ENCODE measurements around the gene FBXO42. TPM values are rescaled to one million over a fixed set of nuclear protein-coding genes. Genes with fewer than 3 reads are reported as not detected.

The FBXO42 gene
- total and polyA plus RNA-seq, 2 of the 13 experiments (the other 11 are each of a cell fraction or from before 2014, with no cell fraction given) = 7.6 to 17.5 TPM

- no peak for TF ChIP-seq THAP9 (CRISPR knock-in tag; IDR thresholded peaks at IDR 0.05; ENCODE audit: borderline replicate concordance)
- no peak for TF ChIP-seq BRD4 (CRISPR knock-in tag; IDR thresholded peaks at IDR 0.05)
- TF ChIP-seq NKX3-1 (CRISPR knock-in tag; IDR thresholded peaks at IDR 0.05) = peak; percentile 1; the same call in 1 of the 2 replicates
- no peak for TF ChIP-seq SP1 (IDR thresholded peaks at IDR 0.05)
- no peak for TF ChIP-seq SP1 (CRISPR knock-in tag; IDR thresholded peaks at IDR 0.05)
- 0 out of 2 replicates have a peak, but pooled peaks have one; percentile 62 for TF ChIP-seq ZNF670 (CRISPR knock-in tag; IDR thresholded peaks at IDR 0.05; ENCODE audit: borderline replicate concordance)
- TF ChIP-seq HNRNPL (IDR thresholded peaks at IDR 0.05; ENCODE audit: low read depth, low read length) = no peak
- no peak for TF ChIP-seq ZNF382 (CRISPR knock-in tag; IDR thresholded peaks at IDR 0.05; ENCODE audit: borderline replicate concordance)
- no peak for TF ChIP-seq ZBTB33 (CRISPR knock-in tag; IDR thresholded peaks at IDR 0.05)
- no peak for TF ChIP-seq RCOR2 (CRISPR knock-in tag; IDR thresholded peaks at IDR 0.05)
- no peak for TF ChIP-seq ZNF704 (CRISPR knock-in tag; IDR thresholded peaks at IDR 0.05; ENCODE audit: borderline replicate concordance)
- TF ChIP-seq KLF9 (CRISPR knock-in tag; IDR thresholded peaks at IDR 0.05; ENCODE audit: low read depth) = no peak
- TF ChIP-seq REPIN1 (CRISPR knock-in tag; IDR thresholded peaks at IDR 0.05; ENCODE audit: borderline replicate concordance, low read depth) = 0 out of 2 replicates have a peak, but pooled peaks have one; percentile 9
- TF ChIP-seq ZNF749 (CRISPR knock-in tag; IDR thresholded peaks at IDR 0.05; ENCODE audit: borderline replicate concordance) = no peak
- no peak for TF ChIP-seq SAP130 (CRISPR knock-in tag; IDR thresholded peaks at IDR 0.05; ENCODE audit: low read depth)
- no peak for TF ChIP-seq ZNF142 (CRISPR knock-in tag; IDR thresholded peaks at IDR 0.05)
- TF ChIP-seq NCOA1 (CRISPR knock-in tag; IDR thresholded peaks at IDR 0.05) = peak; percentile 35; the same call in 1 of the 2 replicates
- TF ChIP-seq KLF15 (CRISPR knock-in tag; IDR thresholded peaks at IDR 0.05; ENCODE audit: borderline replicate concordance) = no peak
These were observed 709 bp upstream of the FBXO42 start (continued) for GRCh38 chr1:16352842-16353535.
